Measurements from ENCODE around the gene TUBB1.

TUBB1 gene

DNA sequence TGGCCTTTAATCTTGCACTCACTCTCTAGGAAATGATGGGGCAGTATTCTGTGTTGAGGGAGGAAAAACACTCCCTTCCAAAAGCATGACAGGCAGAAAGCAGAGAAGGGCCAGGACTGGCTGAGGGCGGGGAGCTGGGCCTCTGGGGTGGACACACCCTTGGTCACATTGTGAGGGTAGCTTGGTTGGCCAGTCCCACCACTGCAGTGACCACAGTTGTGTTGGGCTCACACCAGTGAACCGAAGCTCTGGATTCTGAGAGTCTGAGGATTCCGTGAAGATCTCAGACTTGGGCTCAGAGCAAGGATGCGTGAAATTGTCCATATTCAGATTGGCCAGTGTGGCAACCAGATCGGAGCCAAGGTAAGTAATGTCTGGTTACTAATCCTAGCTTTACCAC is at the start of gene TUBB1:
TUBB1 (plus strand) TSS at position 213 of the 400 bp plus-strand sequence; CDS start at position 307, 94 bp downstream.
- H3K4me1 ChIP-seq (ENCODE audit: low read length), result peaks cover 9% of the 10 kb centered on the region
- no peak within 1 kb of the TSS for H3K27ac ChIP-seq (ENCODE audit: low read length)
- peaks cover 7% of the 10 kb centered on the region; the same call in 1 of the 2 replicates for H4K20me1 ChIP-seq (ENCODE audit: insufficient read depth, low read length)
- H3K9me3 ChIP-seq (ENCODE audit: insufficient read depth, low read length), result no peaks in the 10 kb centered on the region
- no peak for TF ChIP-seq EZH2phosphoT487 (IDR thresholded peaks at IDR 0.05; ENCODE audit: low read depth)
- TF ChIP-seq, protein P1, sequence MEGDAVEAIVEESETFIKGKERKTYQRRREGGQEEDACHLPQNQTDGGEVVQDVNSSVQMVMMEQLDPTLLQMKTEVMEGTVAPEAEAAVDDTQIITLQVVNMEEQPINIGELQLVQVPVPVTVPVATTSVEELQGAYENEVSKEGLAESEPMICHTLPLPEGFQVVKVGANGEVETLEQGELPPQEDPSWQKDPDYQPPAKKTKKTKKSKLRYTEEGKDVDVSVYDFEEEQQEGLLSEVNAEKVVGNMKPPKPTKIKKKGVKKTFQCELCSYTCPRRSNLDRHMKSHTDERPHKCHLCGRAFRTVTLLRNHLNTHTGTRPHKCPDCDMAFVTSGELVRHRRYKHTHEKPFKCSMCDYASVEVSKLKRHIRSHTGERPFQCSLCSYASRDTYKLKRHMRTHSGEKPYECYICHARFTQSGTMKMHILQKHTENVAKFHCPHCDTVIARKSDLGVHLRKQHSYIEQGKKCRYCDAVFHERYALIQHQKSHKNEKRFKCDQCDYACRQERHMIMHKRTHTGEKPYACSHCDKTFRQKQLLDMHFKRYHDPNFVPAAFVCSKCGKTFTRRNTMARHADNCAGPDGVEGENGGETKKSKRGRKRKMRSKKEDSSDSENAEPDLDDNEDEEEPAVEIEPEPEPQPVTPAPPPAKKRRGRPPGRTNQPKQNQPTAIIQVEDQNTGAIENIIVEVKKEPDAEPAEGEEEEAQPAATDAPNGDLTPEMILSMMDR (IDR thresholded peaks at IDR 0.05; ENCODE audit: low read depth, low read length), result no peak
- no peaks in the 10 kb centered on the region for H3K27me3 ChIP-seq (ENCODE audit: low read depth, low read length)
- no peak within 1 kb of the TSS for H3K9ac ChIP-seq (ENCODE audit: low read length)
- H3K4me2 ChIP-seq (ENCODE audit: low read length), result no peak within 1 kb of the TSS
- peaks cover 24% of the 10 kb centered on the region for H3K36me3 ChIP-seq (replicated peaks; ENCODE audit: low read depth, low read length)
- peaks cover 3% of the 10 kb centered on the region; the same call in 1 of the 2 replicates for H3K79me2 ChIP-seq (ENCODE audit: low read length)
- H3K4me3 ChIP-seq (ENCODE audit: low read length), result no peak within 1 kb of the TSS
- no peak within 1 kb of the TSS for H2AFZ ChIP-seq (ENCODE audit: low read depth, low read length)

DNA sequence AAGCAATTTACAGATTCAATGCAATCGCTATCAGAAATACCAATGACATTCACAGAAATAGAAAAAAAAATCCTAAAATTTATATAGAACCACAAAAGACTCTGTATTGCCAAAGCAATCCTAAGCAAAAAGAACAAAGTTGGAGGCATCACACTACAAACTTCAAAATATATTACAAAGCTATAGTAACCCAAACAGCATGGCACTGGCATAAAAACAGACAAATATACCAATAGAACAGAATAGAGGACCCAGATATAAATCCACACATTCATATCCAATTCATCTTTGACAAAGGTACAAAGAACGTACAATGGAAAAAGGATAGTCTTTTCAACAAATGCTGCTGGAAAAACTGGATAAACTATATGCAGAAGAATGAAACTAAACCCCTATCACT is 49.8 kb upstream of the TUBB1 start:
- H4K20me1 ChIP-seq (ENCODE audit: insufficient read depth, low read length), result no peaks in the 10 kb centered on the region
- no peak overlapping the region for H2AFZ ChIP-seq (ENCODE audit: low read depth, low read length)
- H3K27ac ChIP-seq (ENCODE audit: low read length), result no peak overlapping the region
- H3K4me1 ChIP-seq (ENCODE audit: low read length), result peaks cover 15% of the 10 kb centered on the region
- H3K9me3 ChIP-seq (ENCODE audit: insufficient read depth, low read length), result 0 out of 2 replicates have a peak, but pooled peaks cover 4% of the 10 kb centered on the region
- no peak overlapping the region for H3K9ac ChIP-seq (ENCODE audit: low read length)
- no peaks in the 10 kb centered on the region for H3K36me3 ChIP-seq (replicated peaks; ENCODE audit: low read depth, low read length)
- H3K4me2 ChIP-seq (ENCODE audit: low read length), result no peak overlapping the region
- H3K27me3 ChIP-seq (ENCODE audit: low read depth, low read length), result peaks cover 47% of the 10 kb centered on the region
- H3K79me2 ChIP-seq (ENCODE audit: low read length), result no peaks in the 10 kb centered on the region
- TF ChIP-seq EZH2phosphoT487 (IDR thresholded peaks at IDR 0.05; ENCODE audit: low read depth), result no peak
- TF ChIP-seq, protein P1 (IDR thresholded peaks at IDR 0.05; ENCODE audit: low read depth, low read length), result no peak
- no peak overlapping the region for H3K4me3 ChIP-seq (ENCODE audit: low read length)

GRCh38 chr20:58970146-58970545 is 49.1 kb upstream of the TUBB1 start:
- H3K4me3 ChIP-seq (ENCODE audit: low read length), result no peak overlapping the region
- TF ChIP-seq, protein P1 (IDR thresholded peaks at IDR 0.05; ENCODE audit: low read depth, low read length), result no peak
- TF ChIP-seq EZH2phosphoT487 (IDR thresholded peaks at IDR 0.05; ENCODE audit: low read depth), result no peak
- no peaks in the 10 kb centered on the region for H3K79me2 ChIP-seq (ENCODE audit: low read length)
- no peaks in the 10 kb centered on the region for H3K36me3 ChIP-seq (replicated peaks; ENCODE audit: low read depth, low read length)
- H3K4me2 ChIP-seq (ENCODE audit: low read length), result peak overlapping the region; percentile 7; the same call in 1 of the 2 replicates
- H3K9ac ChIP-seq (ENCODE audit: low read length), result no peak overlapping the region
- H3K27ac ChIP-seq (ENCODE audit: low read length), result no peak overlapping the region
- H4K20me1 ChIP-seq (ENCODE audit: insufficient read depth, low read length), result no peaks in the 10 kb centered on the region
- H3K4me1 ChIP-seq (ENCODE audit: low read length), result peaks cover 15% of the 10 kb centered on the region
- H3K9me3 ChIP-seq (ENCODE audit: insufficient read depth, low read length), result 0 out of 2 replicates have a peak, but pooled peaks cover 4% of the 10 kb centered on the region
- H3K27me3 ChIP-seq (ENCODE audit: low read depth, low read length), result peaks cover 40% of the 10 kb centered on the region
- no peak overlapping the region for H2AFZ ChIP-seq (ENCODE audit: low read depth, low read length)

- Histone ChIP-seq H3K9ac (ENCODE audit: low read length) (no peak overlapping the region), H2AFZ (ENCODE audit: low read depth, low read length) (no peak overlapping the region), H3K27me3 (ENCODE audit: low read depth, low read length) (peaks cover 30% of the 10 kb centered on the region), H3K4me1 (ENCODE audit: low read length) (peaks cover 20% of the 10 kb centered on the region), H3K79me2 (ENCODE audit: low read length) (no peaks in the 10 kb centered on the region), H3K4me3 (ENCODE audit: low read length) (no peak overlapping the region), H4K20me1 (ENCODE audit: insufficient read depth, low read length) (no peaks in the 10 kb centered on the region), H3K36me3 (replicated peaks; ENCODE audit: low read depth, low read length) (peaks cover 11% of the 10 kb centered on the region), H3K27ac (ENCODE audit: low read length) (no peak overlapping the region), H3K4me2 (ENCODE audit: low read length) (no peak overlapping the region), H3K9me3 (ENCODE audit: insufficient read depth, low read length) (peaks cover 17% of the 10 kb centered on the region)
- TF ChIP-seq, protein P1 (IDR thresholded peaks at IDR 0.05; ENCODE audit: low read depth, low read length), result no peak
- no peak for TF ChIP-seq EZH2phosphoT487 (IDR thresholded peaks at IDR 0.05; ENCODE audit: low read depth)
Measured at GRCh38 chr20:58971429-58971828, 47.8 kb upstream of the TUBB1 start.
